Fibroblast of villous mesenchyme (primary cell): ENCODE results near the gene EVX2. TPM values are rescaled to one million over a fixed set of nuclear protein-coding genes. Genes with fewer than 3 reads are reported as not detected.

ENCODE experiments used
- DNase-seq: peaks from one replicate; pipeline ENCODE4 v3.0.0-alpha.2; 2010; ENCODE audit warnings: low read depth
- H3K4me3 ChIP-seq: 2 replicates; pipeline ENCODE4 v1.5.1; 2011; ENCODE audit warnings: low read depth, mild to moderate bottlenecking, low read length
- total RNA-seq: library from RNA; depleted of rRNA; stranded (reverse); fragments of >200 nt; gene quantifications from 2 replicates; pipeline ENCODE4 v1.2.3, GENCODE V29; 2012
- TF ChIP-seq, protein P1 (sequence below): IDR thresholded peaks from 2 replicates; pipeline ENCODE4 v1.5.1; 2012; ENCODE audit warnings: low read depth, mild to moderate bottlenecking, low read length; ENCODE audit not compliant: insufficient read depth

Gene EVX2
- total RNA-seq, 1 donor = not detected

- DNase-seq = no peak
- TF ChIP-seq, protein P1, sequence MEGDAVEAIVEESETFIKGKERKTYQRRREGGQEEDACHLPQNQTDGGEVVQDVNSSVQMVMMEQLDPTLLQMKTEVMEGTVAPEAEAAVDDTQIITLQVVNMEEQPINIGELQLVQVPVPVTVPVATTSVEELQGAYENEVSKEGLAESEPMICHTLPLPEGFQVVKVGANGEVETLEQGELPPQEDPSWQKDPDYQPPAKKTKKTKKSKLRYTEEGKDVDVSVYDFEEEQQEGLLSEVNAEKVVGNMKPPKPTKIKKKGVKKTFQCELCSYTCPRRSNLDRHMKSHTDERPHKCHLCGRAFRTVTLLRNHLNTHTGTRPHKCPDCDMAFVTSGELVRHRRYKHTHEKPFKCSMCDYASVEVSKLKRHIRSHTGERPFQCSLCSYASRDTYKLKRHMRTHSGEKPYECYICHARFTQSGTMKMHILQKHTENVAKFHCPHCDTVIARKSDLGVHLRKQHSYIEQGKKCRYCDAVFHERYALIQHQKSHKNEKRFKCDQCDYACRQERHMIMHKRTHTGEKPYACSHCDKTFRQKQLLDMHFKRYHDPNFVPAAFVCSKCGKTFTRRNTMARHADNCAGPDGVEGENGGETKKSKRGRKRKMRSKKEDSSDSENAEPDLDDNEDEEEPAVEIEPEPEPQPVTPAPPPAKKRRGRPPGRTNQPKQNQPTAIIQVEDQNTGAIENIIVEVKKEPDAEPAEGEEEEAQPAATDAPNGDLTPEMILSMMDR = no peak
- H3K4me3 ChIP-seq = no peak overlapping the region
Observed at GRCh38 chr2:176101842-176102241, 18.1 kb upstream of the EVX2 start.

DNA sequence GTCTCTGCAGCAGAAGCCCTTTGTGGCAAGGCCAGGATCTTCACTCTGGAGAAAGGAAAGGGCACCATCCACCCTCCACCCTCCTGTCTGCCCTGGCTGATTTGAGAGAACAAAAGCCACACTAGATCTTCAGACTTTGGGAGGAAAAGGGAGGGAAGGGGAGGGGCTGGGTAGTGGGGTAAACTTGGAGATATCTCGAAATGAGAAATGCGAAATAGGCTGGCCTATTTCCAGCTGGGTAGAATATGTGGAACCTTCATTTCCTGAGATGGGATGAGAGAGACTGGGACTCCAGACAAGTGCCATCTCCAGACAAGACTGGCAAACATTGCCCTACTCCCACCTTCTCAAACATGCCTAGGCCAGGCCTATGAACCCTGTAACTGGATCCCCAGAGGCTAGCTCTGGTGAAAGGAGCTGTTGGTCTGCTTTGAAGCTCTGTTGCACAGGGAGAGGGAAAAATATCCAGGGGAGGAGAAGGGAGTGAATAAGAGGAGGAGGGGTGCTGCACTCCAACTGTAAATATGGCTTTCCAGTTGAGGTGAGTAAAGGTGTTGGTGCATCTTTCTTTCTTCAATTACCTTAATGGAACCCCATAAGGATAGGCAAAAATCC is 17.6 kb upstream of the EVX2 start:
- H3K4me3 ChIP-seq = no peak overlapping the region
- no peak for DNase-seq
- TF ChIP-seq, protein P1 = no peak

DNA sequence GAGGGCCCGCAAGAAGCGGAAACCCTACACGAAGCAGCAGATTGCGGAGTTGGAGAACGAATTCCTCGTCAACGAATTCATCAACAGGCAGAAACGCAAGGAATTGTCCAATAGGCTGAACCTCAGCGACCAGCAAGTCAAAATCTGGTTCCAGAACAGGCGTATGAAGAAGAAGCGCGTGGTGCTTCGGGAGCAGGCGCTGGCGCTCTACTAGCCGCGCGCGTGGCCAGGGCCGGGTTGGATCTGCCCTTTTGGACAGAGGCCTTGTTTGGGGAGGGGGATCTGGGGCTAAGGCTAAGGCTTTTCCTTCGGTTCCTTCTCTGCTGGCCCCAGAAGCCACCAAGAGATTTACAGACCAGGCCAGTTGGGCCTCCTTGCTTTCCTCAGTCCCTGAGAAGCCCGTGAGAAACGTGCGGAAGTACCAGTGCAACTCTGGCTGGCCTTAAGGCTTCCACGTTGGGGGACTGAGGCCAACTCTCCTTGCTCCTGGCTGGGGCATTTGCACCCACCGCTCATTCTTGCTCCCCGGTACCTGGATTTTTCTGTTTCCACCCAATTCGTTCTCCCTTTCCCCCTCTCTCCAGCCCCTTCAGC is 16.9 kb upstream of the EVX2 start:
- TF ChIP-seq, protein P1 = no peak
- H3K4me3 ChIP-seq = no peak overlapping the region
- no peak for DNase-seq

DNA sequence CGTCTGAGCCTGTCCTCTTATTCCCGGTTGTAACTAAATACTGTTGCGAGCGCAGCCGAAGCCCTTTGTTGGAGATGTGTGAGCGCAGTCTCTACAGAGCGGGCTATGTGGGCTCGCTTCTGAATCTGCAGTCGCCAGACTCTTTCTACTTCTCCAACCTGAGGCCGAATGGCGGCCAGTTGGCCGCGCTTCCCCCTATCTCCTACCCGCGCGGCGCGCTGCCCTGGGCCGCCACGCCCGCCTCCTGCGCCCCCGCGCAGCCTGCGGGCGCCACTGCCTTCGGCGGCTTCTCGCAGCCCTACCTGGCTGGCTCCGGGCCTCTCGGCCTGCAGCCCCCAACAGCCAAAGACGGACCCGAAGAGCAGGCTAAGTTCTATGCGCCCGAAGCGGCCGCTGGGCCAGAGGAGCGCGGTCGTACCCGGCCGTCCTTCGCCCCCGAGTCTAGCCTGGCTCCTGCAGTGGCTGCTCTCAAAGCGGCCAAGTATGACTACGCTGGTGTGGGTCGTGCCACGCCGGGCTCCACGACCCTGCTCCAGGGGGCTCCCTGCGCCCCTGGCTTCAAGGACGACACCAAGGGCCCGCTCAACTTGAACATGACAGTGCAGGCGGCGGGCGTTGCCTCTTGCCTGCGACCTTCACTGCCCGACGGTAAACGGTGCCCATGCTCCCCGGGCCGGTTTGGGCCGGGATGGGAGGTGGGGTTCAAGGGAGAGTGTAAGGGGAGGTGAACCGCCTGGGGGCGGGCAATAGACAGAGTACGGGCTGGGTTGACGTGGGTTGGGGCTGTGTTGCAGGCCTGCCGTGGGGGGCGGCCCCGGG is 16.2 kb upstream of the EVX2 start, which contains the start of gene HOXD12:
HOXD12 (plus strand) TSS at position 68 of the 819 bp plus-strand sequence; CDS start at position 75, 7 bp downstream.
- H3K4me3 ChIP-seq = no peak within 1 kb of the TSS
- TF ChIP-seq, protein P1 = no peak
- no peak for DNase-seq

DNA sequence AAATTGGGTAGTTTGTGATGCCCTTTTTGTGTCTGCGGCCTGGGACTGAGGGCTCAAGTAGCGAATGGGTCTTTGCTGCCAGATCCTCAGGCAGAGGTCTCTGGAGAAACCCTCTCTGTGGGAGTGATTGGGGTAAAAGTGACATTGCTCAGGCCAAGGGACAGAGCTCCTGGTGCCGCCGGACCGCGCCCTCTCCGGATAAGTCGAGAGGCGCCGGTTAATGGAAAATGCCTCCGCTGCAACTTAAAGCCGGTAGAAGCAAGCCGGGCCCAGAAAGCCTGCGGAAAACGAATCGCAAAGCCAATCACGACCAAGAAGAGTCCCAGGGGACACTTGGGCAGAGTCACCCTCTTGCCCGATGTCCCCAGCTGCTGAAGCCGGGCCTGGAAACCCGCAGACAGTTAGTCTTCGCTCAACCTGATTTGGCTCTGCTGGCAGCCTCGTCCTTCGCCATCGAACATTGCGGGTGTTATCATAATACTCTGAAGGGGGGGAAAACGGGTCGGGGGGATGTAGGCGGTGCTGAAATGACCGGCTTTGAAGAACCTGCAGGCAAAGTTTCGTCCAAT is 15.5 kb upstream of the EVX2 start:
- DNase-seq = no peak
- TF ChIP-seq, protein P1 = no peak
- H3K4me3 ChIP-seq = no peak overlapping the region

DNA sequence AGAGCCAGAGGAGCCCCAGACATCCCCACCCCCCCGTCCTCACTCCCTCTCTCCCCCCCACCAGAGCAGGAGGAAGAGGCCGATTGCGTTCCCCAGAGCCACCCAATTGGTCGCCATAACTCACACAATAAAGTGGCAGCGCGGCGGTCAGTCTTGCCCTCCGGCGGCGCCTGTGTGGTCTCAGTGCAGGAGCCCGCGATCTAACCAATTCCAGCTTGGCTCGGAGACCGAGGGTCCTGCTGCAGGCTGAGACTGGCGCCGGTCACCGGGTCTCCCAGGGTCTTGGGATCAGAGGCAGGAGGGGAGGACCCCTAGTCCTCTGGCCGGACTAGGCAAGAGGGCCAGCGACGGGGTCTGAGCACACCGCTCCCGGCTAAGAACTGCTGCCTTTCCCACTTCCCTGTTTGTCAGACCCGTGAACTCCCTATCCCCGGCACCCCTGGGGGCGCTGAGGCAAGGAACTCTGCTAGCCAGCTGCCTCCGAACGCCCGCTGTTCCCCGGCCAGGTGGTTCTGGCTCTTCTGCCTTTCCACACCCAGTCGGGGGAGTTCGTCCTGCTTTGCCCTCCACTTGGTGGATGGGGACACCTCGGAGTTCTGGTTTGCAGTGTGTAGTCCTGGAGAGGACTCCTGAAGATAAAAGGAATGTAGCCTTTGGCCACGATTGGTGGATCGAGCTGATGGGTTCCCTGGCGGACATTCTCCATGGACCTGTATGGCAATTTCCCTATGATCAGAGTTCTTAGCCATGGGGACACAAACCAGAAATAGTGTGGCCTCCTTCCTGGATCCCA is 14.8 kb upstream of the EVX2 start:
- DNase-seq = no peak
- TF ChIP-seq, protein P1 = no peak
- H3K4me3 ChIP-seq = no peak overlapping the region
